ENCODE results near the gene PAX8. TPM values are rescaled to one million over a fixed set of nuclear protein-coding genes. Genes with fewer than 3 reads are reported as not detected.

The PAX8 gene
- total and polyA plus RNA-seq, 2 of the 13 experiments (the other 11 are each of a cell fraction or from before 2014, with no cell fraction given): 1.5 to 8.8 TPM

DNA sequence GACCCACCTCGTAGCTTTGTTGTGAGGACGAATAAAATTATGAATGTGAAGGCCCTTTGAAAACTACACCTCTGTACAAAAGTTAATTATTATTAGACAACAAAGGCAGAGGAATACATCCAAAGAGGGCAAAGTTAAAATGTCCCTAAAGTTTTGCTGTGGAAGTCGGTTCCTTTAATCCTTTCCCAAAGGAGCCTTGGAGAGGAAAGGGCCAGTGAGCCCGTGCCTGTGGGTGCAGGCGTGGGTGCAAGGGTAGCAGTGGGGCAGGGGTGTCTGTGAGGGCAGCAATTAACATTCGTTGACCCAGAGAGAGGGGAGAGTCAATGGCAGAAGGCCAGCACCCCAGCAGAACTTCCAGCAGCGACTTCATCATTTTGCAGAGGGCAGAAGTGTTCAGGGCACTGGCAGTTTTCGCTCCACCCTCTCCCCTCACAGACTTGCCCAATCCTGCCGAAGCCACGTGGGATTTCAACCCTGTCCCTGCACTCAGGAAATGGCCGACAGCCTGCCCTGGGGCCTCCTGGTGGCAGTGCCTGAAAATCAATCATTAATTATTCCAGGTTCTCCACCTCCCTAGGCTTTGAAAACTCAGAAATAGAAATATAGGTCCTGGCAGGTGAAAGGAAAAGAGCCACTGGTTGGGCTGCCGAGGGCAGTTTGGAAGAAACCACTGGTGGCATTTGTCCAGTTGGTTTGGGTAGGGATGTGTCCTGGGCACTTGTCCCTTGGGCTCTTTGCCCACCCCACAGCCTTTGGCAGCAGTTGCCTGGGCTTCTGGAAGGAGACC lies 4.2 kb upstream of the PAX8 start (continued):
- TF ChIP-seq, protein P1, sequence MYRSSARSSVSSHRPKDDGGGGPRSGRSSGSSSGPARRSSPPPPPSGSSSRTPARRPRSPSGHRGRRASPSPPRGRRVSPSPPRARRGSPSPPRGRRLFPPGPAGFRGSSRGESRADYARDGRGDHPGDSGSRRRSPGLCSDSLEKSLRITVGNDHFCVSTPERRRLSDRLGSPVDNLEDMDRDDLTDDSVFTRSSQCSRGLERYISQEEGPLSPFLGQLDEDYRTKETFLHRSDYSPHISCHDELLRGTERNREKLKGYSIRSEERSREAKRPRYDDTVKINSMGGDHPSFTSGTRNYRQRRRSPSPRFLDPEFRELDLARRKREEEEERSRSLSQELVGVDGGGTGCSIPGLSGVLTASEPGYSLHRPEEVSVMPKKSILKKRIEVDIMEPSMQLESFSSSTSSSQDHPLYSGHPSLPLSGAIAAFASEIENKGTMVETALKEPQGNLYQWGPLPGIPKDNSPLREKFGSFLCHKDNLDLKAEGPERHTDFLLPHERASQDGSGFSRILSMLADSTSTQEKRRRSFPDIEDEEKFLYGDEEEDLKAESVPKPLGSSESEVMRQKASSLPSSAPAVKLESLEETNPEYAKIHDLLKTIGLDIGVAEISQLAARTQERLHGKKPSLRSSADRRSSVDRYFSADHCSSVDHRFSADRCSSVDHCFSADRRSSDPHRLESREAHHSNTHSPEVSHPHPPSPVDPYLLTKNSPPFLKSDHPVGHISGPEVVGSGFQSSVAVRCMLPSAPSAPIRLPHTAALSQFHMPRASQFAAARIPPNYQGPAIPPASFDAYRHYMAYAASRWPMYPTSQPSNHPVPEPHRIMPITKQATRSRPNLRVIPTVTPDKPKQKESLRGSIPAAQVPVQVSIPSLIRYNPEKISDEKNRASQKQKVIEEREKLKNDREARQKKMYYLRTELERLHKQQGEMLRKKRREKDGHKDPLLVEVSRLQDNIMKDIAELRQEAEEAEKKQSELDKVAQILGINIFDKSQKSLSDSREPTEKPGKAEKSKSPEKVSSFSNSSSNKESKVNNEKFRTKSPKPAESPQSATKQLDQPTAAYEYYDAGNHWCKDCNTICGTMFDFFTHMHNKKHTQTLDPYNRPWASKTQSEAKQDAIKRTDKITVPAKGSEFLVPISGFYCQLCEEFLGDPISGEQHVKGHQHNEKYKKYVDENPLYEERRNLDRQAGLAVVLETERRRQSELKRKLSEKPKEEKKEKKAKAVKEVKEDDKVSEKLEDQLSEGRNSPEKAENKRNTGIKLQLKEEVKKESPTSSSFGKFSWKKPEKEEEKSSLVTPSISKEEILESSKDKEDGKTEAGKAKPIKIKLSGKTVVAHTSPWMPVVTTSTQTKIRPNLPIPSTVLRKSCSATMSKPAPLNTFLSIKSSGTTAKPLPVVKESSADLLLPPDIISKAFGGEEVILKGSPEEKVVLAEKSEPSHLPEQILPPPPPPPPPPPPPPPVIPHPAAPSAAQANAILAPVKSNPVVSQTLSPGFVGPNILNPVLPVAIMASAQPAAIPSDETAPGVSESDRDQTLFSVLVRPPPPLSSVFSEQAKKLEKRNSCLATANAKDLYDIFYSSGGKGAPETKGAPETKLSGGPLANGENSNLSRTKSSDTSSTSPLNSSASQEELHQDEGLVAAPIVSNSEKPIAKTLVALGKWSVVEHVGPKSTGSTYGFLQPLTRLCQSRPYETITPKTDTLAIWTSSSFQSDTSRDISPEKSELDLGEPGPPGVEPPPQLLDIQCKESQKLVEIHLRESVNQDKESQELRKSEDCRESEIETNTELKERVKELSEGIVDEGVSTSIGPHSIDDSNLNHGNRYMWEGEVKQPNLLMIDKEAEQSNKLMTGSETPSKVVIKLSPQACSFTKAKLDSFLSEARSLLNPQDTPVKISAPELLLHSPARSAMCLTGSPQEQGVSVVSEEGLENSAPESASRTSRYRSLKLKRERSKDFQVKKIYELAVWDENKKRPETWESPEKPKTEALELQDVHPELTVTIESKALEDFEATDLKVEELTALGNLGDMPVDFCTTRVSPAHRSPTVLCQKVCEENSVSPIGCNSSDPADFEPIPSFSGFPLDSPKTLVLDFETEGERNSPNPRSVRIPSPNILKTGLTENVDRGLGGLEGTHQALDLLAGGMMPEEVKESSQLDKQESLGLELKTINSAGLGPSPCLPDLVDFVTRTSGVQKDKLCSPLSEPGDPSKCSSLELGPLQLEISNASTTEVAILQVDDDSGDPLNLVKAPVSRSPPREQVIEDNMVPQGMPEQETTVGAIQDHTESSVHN (CRISPR knock-in tag; IDR thresholded peaks at IDR 0.05): no peak
- TF ChIP-seq, protein P2, sequence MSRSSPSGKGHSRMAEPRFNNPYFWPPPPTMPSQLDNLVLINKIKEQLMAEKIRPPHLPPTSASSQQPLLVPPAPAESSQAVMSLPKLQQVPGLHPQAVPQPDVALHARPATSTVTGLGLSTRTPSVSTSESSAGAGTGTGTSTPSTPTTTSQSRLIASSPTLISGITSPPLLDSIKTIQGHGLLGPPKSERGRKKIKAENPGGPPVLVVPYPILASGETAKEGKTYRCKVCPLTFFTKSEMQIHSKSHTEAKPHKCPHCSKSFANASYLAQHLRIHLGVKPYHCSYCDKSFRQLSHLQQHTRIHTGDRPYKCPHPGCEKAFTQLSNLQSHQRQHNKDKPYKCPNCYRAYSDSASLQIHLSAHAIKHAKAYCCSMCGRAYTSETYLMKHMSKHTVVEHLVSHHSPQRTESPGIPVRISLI (CRISPR knock-in tag; IDR thresholded peaks at IDR 0.05; ENCODE audit: borderline replicate concordance): peak; percentile 27; the same call in 1 of the 2 replicates
- TF ChIP-seq SCMH1 (CRISPR knock-in tag; IDR thresholded peaks at IDR 0.05; ENCODE audit: borderline replicate concordance) (no peak), ZNF17 (CRISPR knock-in tag; IDR thresholded peaks at IDR 0.05) (no peak), NR1H2 (CRISPR knock-in tag; IDR thresholded peaks at IDR 0.05; ENCODE audit: borderline replicate concordance, low read depth) (no peak), NFYC (CRISPR knock-in tag; IDR thresholded peaks at IDR 0.05) (no peak; the same call in 1 of the 2 replicates), EP300 (IDR thresholded peaks at IDR 0.05; ENCODE audit: low read depth in 2 of 2, low read length in 2 of 2) (peak; percentile 63 to 89; a peak in 3 of 4 replicates), EP300 (CRISPR knock-in tag; IDR thresholded peaks at IDR 0.05; ENCODE audit: borderline replicate concordance) (peak; percentile 66; the same call in 1 of the 2 replicates), GZF1 (CRISPR knock-in tag; IDR thresholded peaks at IDR 0.05) (no peak), ZNF292 (CRISPR knock-in tag; IDR thresholded peaks at IDR 0.05; ENCODE audit: borderline replicate concordance, low read depth) (peak; percentile 82; the same call in 1 of the 2 replicates), PAF1 (CRISPR knock-in tag; IDR thresholded peaks at IDR 0.05) (no peak), ZFX (CRISPR knock-in tag; IDR thresholded peaks at IDR 0.05; ENCODE audit: low read depth) (peak; percentile 60), POLR2AphosphoS2 (IDR thresholded peaks at IDR 0.05; ENCODE audit: low read depth, low read length) (no peak)
- TF ChIP-seq, protein P3, sequence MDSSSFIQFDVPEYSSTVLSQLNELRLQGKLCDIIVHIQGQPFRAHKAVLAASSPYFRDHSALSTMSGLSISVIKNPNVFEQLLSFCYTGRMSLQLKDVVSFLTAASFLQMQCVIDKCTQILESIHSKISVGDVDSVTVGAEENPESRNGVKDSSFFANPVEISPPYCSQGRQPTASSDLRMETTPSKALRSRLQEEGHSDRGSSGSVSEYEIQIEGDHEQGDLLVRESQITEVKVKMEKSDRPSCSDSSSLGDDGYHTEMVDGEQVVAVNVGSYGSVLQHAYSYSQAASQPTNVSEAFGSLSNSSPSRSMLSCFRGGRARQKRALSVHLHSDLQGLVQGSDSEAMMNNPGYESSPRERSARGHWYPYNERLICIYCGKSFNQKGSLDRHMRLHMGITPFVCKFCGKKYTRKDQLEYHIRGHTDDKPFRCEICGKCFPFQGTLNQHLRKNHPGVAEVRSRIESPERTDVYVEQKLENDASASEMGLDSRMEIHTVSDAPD (CRISPR knock-in tag; IDR thresholded peaks at IDR 0.05): no peak
- TF ChIP-seq, protein P4, sequence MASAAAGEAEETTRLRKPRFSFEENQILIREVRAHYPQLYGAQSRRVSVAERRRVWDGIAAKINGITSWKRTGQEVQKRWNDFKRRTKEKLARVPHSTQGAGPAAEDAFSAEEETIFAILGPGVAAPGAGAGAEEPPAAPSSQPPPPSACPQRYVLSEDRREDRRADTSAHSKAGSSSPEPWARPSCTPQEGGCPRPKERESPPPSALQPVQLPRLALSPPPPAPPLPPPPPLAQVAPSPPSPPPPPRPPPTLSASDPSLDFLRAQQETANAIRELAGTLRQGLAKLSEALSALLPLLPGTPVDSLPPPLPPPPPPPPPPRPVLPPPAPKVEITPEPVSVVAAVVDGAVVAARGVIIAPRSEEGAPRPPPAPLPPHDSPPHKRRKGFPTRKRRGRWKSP (CRISPR knock-in tag; IDR thresholded peaks at IDR 0.05): peak; percentile 86
- TF ChIP-seq, protein P5, sequence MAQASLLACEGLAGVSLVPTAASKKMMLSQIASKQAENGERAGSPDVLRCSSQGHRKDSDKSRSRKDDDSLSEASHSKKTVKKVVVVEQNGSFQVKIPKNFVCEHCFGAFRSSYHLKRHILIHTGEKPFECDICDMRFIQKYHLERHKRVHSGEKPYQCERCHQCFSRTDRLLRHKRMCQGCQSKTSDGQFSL (CRISPR knock-in tag; IDR thresholded peaks at IDR 0.05): no peak
